Hematopoietic multipotent progenitor cell treated with erythropoietin and hydrocortisone succinate and interleukin-3 and kit ligand, for 8 days (in vitro differentiated cells): Measurements from ENCODE around the gene POLA2.
"Not testable (repeated sequence)": the region's sequence is repeated elsewhere in the genome, so short reads cannot be mapped to it uniquely, and the experiment has no call there.

ENCODE experiments used
- DNase-seq: peaks from one replicate; pipeline ENCODE4 v3.0.0-alpha.2; 2015

The POLA2 gene

GRCh38 chr11:65310215-65310614 lies 48.5 kb downstream of the POLA2 start:
- no peak for DNase-seq

GRCh38 chr11:65310736-65311135 lies 49.0 kb downstream of the POLA2 start:
- no peak for DNase-seq

GRCh38 chr11:65311170-65311678 lies 49.5 kb downstream of the POLA2 start:
- no peak for DNase-seq

GRCh38 chr11:65314501-65315203 lies 52.9 kb downstream of the POLA2 start, which contains the start of gene CDC42EP2:
CDC42EP2 (plus strand) TSS chr11:65314866; CDS start chr11:65320899, 6,033 bp downstream.
- DNase-seq, result peak; percentile 58

- DNase-seq, result peak; percentile 54
These were observed 53.6 kb downstream of the POLA2 start for GRCh38 chr11:65315204-65315865.

GRCh38 chr11:65315866-65316226 lies 54.1 kb downstream of the POLA2 start:
- no peak for DNase-seq

- DNase-seq, result no peak
These were observed 54.7 kb downstream of the POLA2 start for GRCh38 chr11:65316227-65317024.

GRCh38 chr11:65317025-65317786 lies 55.4 kb downstream of the POLA2 start:
- DNase-seq, result no peak

- DNase-seq, result no peak
These were observed 58.8 kb downstream of the POLA2 start for GRCh38 chr11:65320386-65321075.

GRCh38 chr11:65321076-65321475 lies 59.3 kb downstream of the POLA2 start:
- no peak for DNase-seq

GRCh38 chr11:65321828-65322485 lies 60.2 kb downstream of the POLA2 start:
- no peak for DNase-seq

- DNase-seq, result no peak
These were observed 62.1 kb downstream of the POLA2 start for GRCh38 chr11:65323813-65324212.

GRCh38 chr11:65325435-65325834 lies 63.7 kb downstream of the POLA2 start:
- DNase-seq, result no peak

GRCh38 chr11:65327021-65327420 lies 65.3 kb downstream of the POLA2 start:
- no peak for DNase-seq

- DNase-seq, result no peak
These were observed 67.7 kb downstream of the POLA2 start for GRCh38 chr11:65329478-65329877.

GRCh38 chr11:65329944-65330403 lies 68.2 kb downstream of the POLA2 start:
- DNase-seq, result peak; percentile 92

GRCh38 chr11:65330544-65330943 lies 68.8 kb downstream of the POLA2 start:
- no peak for DNase-seq

- DNase-seq, result not testable (repeated sequence)
These were observed 70.8 kb downstream of the POLA2 start for GRCh38 chr11:65332591-65332990.

- DNase-seq, result no peak
These were observed 73.0 kb downstream of the POLA2 start for GRCh38 chr11:65334696-65335295.

GRCh38 chr11:65338676-65339075 lies 76.9 kb downstream of the POLA2 start:
- no peak for DNase-seq

- DNase-seq, result no peak
These were observed 78.5 kb downstream of the POLA2 start for GRCh38 chr11:65340226-65340625.
